Vagina (tissue), 2 donors: ENCODE results near the gene CLHC1.

Source experiments
- CTCF ChIP-seq, 3 experiments: fragments of 450-650 bp in 2 of 3; fragments of 200-600 bp in 1 of 3; sonication (generic) in 1 of 3; IDR thresholded peaks; one replicate each; pipeline ENCODE4 v1.5.1; 2017 to 2019; ENCODE audit warnings: antibody characterized with exemption in 3 of 3, mild to moderate bottlenecking in 2 of 3, moderate library complexity in 2 of 3
- POLR2A ChIP-seq, 2 donors: fragments of 450-650 bp; IDR thresholded peaks; one replicate each; pipeline ENCODE4 v1.6.1; 2017; ENCODE audit warnings: antibody characterized with exemption in 2 of 2, mild to moderate bottlenecking in 2 of 2, moderate library complexity in 2 of 2
- POLR2AphosphoS5 ChIP-seq, 2 donors: sonication (generic); formaldehyde crosslinking; IDR thresholded peaks; one replicate each; pipeline ENCODE4 v1.9.0; 2017; ENCODE audit warnings: antibody characterized with exemption in 2 of 2, mild to moderate bottlenecking in 2 of 2, low read depth in 1 of 2; ENCODE audit not compliant: insufficient read depth in 1 of 2

- TF ChIP-seq CTCF (IDR thresholded peaks at IDR 0.05): no peak
- no peak for TF ChIP-seq POLR2AphosphoS5 (IDR thresholded peaks at IDR 0.05; ENCODE audit: insufficient read depth in 1 of 2, low read depth in 1 of 2)
- no peak for TF ChIP-seq POLR2A (IDR thresholded peaks at IDR 0.05)
Measured at GRCh38 chr2:55163274-55163721, 68.8 kb downstream of the CLHC1 start.
